Amygdala (tissue), 56 donors: ENCODE results near the gene RBM47.

ENCODE experiments used
- DNase-seq, 56 donors: peaks; one replicate each; lab custom pipeline; 2025; lab: John Stamatoyannopoulos, UW

RBM47 gene

GRCh38 chr4:40626183-40626990, 3.3 kb downstream of the RBM47 start:
- DNase-seq, result no peak

- DNase-seq, result no peak
Measured at GRCh38 chr4:40623707-40624106, 6.0 kb downstream of the RBM47 start.

GRCh38 chr4:40622913-40623312, 6.8 kb downstream of the RBM47 start:
- DNase-seq, result no peak

GRCh38 chr4:40621592-40622512, 7.8 kb downstream of the RBM47 start:
- peak in 14 of 56 donors; percentile 1 to 59 (median 5) for DNase-seq

- DNase-seq, result no peak
Measured at GRCh38 chr4:40621229-40621591, 8.5 kb downstream of the RBM47 start.

- no peak for DNase-seq
Measured at GRCh38 chr4:40619600-40619999, 10.1 kb downstream of the RBM47 start.

GRCh38 chr4:40617872-40618271, 11.8 kb downstream of the RBM47 start:
- DNase-seq, result no peak

GRCh38 chr4:40614031-40614430, 15.6 kb downstream of the RBM47 start:
- no peak for DNase-seq

GRCh38 chr4:40613456-40613855, 16.2 kb downstream of the RBM47 start:
- DNase-seq, result no peak

- no peak for DNase-seq
Measured at GRCh38 chr4:40612831-40613230, 16.8 kb downstream of the RBM47 start.

GRCh38 chr4:40612283-40612682, 17.4 kb downstream of the RBM47 start:
- no peak for DNase-seq

- no peak for DNase-seq
Measured at GRCh38 chr4:40608628-40609027, 21.0 kb downstream of the RBM47 start.

GRCh38 chr4:40607221-40607620, 22.4 kb downstream of the RBM47 start:
- DNase-seq, result no peak

- no peak for DNase-seq
Measured at GRCh38 chr4:40606239-40606767, 23.4 kb downstream of the RBM47 start.

GRCh38 chr4:40603281-40603680, 26.4 kb downstream of the RBM47 start:
- DNase-seq, result no peak

GRCh38 chr4:40601641-40602040, 28.0 kb downstream of the RBM47 start:
- DNase-seq, result no peak

GRCh38 chr4:40600850-40601249, 28.8 kb downstream of the RBM47 start:
- DNase-seq, result no peak

- no peak for DNase-seq
Measured at GRCh38 chr4:40599431-40599830, 30.2 kb downstream of the RBM47 start.

GRCh38 chr4:40596522-40596921, 33.1 kb downstream of the RBM47 start:
- DNase-seq, result no peak

- DNase-seq, result no peak
Measured at GRCh38 chr4:40595981-40596380, 33.7 kb downstream of the RBM47 start.
